Measurements from ENCODE around the gene CDK5RAP1.
"Not testable (repeated sequence)": the region's sequence is repeated elsewhere in the genome, so short reads cannot be mapped to it uniquely, and the experiment has no call there.

Gene CDK5RAP1

GRCh38 chr20:33437141-33437911, 36.0 kb upstream of the CDK5RAP1 start:
- peak; percentile 69 for DNase-seq
- H3K27ac ChIP-seq, result no peak overlapping the region
- in situ Hi-C loops (cut with HindIII; ENCODE audit: low pct_ligation_motif_present, low sequenced_read_pairs), result no loop called here
- H3K27me3 ChIP-seq (replicated peaks), result no peaks in the 10 kb centered on the region
- TF ChIP-seq, protein P1, sequence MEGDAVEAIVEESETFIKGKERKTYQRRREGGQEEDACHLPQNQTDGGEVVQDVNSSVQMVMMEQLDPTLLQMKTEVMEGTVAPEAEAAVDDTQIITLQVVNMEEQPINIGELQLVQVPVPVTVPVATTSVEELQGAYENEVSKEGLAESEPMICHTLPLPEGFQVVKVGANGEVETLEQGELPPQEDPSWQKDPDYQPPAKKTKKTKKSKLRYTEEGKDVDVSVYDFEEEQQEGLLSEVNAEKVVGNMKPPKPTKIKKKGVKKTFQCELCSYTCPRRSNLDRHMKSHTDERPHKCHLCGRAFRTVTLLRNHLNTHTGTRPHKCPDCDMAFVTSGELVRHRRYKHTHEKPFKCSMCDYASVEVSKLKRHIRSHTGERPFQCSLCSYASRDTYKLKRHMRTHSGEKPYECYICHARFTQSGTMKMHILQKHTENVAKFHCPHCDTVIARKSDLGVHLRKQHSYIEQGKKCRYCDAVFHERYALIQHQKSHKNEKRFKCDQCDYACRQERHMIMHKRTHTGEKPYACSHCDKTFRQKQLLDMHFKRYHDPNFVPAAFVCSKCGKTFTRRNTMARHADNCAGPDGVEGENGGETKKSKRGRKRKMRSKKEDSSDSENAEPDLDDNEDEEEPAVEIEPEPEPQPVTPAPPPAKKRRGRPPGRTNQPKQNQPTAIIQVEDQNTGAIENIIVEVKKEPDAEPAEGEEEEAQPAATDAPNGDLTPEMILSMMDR (IDR thresholded peaks at IDR 0.05; ENCODE audit: low read depth, low read length, missing control alignments), result no peak
- no peak overlapping the region for H3K4me3 ChIP-seq (ENCODE audit: low read depth, low read length)
- no peaks in the 10 kb centered on the region for H3K36me3 ChIP-seq (replicated peaks)

DNA sequence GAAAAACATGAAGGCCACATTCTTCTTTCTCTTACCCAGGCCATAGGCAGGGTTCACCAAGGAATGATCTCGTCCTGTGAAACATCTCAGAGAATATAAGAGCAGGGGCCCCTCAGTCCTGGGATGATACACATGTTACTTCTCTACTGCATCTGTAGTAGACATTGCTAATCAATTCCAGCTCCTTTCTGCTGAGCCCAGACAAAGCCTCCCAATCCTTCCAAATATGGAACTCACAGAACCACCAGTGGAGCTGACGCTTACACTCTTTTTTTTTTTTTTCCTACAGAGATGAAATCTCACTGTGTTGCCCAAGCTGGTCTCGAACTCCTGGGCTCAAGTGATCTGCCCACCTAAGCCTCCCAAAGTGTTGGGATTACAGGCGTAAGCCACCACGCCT, 33.1 kb upstream of the CDK5RAP1 start:
- no peak overlapping the region for H3K4me3 ChIP-seq (ENCODE audit: low read depth, low read length)
- TF ChIP-seq, protein P1 (IDR thresholded peaks at IDR 0.05; ENCODE audit: low read depth, low read length, missing control alignments), result no peak
- no peak overlapping the region for H3K27ac ChIP-seq
- no peaks in the 10 kb centered on the region for H3K27me3 ChIP-seq (replicated peaks)
- H3K36me3 ChIP-seq (replicated peaks), result no peaks in the 10 kb centered on the region
- DNase-seq, result no peak
- in situ Hi-C loops (cut with HindIII; ENCODE audit: low pct_ligation_motif_present, low sequenced_read_pairs), result no loop called here

GRCh38 chr20:33433465-33434234, 32.3 kb upstream of the CDK5RAP1 start:
- TF ChIP-seq, protein P1 (IDR thresholded peaks at IDR 0.05; ENCODE audit: low read depth, low read length, missing control alignments), result no peak
- Histone ChIP-seq H3K27ac (no peak overlapping the region), H3K36me3 (replicated peaks) (no peaks in the 10 kb centered on the region), H3K27me3 (replicated peaks) (no peaks in the 10 kb centered on the region), H3K4me3 (ENCODE audit: low read depth, low read length) (no peak overlapping the region)
- DNase-seq, result no peak
- in situ Hi-C loops (cut with HindIII; ENCODE audit: low pct_ligation_motif_present, low sequenced_read_pairs), result no loop called here

DNA sequence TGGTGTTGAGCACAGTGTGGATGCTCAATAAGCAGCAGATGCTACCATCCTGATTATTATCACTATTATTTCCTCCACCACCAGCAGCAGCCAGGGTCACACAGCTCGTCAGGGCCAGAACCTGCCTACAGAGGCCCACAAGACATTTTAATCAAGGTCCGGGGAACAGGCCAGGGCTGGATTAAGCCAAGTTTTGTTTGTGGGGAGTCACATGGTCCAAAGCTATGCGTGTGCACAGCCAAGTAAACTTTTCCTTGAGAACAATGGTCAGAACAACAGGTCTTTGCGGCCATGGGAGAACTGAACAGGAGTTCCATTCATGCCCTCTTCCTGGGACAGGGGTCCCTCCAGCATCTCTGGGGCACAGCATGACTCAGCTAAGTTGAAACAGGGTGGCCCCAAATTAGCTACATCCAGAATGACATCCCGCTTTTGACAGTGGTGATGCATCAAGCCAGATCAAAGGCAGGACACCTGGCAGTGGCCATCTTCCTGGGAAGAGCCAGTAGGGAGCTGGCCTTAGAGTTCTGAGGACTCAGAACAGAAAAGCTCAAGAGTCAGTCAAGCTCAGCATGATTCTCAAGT, 30.6 kb upstream of the CDK5RAP1 start:
- H3K4me3 ChIP-seq (ENCODE audit: low read depth, low read length), result no peak overlapping the region
- no peaks in the 10 kb centered on the region for H3K36me3 ChIP-seq (replicated peaks)
- H3K27ac ChIP-seq, result no peak overlapping the region
- TF ChIP-seq, protein P1 (IDR thresholded peaks at IDR 0.05; ENCODE audit: low read depth, low read length, missing control alignments), result no peak
- no peak for DNase-seq
- in situ Hi-C loops (cut with HindIII; ENCODE audit: low pct_ligation_motif_present, low sequenced_read_pairs), result no loop called here
- H3K27me3 ChIP-seq (replicated peaks), result no peaks in the 10 kb centered on the region

- in situ Hi-C loops (cut with HindIII; ENCODE audit: low pct_ligation_motif_present, low sequenced_read_pairs); H3K27ac ChIP-seq; H3K36me3 ChIP-seq (replicated peaks); DNase-seq; H3K4me3 ChIP-seq (ENCODE audit: low read depth, low read length); H3K27me3 ChIP-seq (replicated peaks): not testable (repeated sequence)
Observed at GRCh38 chr20:33423875-33424274, 22.6 kb upstream of the CDK5RAP1 start.

DNA sequence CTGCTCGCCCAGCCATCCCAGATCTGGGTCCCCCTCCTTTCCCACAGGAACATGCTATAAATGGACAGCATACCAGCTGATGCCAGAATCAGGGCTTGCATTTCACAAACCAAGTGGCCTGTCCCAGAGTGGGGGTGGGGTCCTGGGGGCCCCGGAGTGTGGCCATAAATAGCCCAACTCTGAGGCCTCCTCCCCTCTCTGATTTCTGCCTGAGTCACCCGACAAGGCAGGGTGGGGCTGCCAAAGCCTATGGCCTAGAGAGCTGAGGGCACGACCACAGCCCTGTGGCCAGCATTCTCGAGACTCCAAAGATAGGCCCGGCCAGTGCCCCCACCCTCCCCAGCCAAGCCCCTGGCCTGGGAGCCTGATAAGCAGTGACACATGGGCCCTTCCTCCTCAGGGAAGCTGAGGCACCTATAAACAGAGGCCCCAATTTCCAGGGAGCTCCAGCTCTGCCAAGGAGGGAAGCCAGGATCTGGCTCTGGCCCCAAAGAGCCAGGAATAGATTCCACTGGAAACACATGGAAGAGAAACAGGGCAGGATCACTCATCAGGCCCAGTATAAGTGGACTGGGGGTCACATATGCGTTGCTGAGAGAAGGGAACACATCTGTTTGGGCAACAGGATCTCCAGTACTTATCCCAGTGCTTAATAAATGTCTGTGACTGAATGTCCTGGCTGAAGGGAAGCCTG, 22.0 kb upstream of the CDK5RAP1 start:
- DNase-seq, result peak; percentile 38
- TF ChIP-seq, protein P1 (IDR thresholded peaks at IDR 0.05; ENCODE audit: low read depth, low read length, missing control alignments), result no peak
- no peaks in the 10 kb centered on the region for H3K27me3 ChIP-seq (replicated peaks)
- in situ Hi-C loops (cut with HindIII; ENCODE audit: low pct_ligation_motif_present, low sequenced_read_pairs), result no loop called here
- no peak overlapping the region for H3K4me3 ChIP-seq (ENCODE audit: low read depth, low read length)
- H3K27ac ChIP-seq, result peak overlapping the region; percentile 10
- no peaks in the 10 kb centered on the region for H3K36me3 ChIP-seq (replicated peaks)
